GM12892 (cell line): ENCODE results near the gene CYB5B.

Source experiments
- POLR2A ChIP-seq: IDR thresholded peaks from 2 replicates; pipeline ENCODE4 v1.6.1; 2011; ENCODE audit warnings: low read depth, low read length, control low read depth
- POLR2AphosphoS5 ChIP-seq: IDR thresholded peaks from 2 replicates; pipeline ENCODE4 v1.6.1; 2011; ENCODE audit warnings: low read depth, low read length, control low read depth

DNA sequence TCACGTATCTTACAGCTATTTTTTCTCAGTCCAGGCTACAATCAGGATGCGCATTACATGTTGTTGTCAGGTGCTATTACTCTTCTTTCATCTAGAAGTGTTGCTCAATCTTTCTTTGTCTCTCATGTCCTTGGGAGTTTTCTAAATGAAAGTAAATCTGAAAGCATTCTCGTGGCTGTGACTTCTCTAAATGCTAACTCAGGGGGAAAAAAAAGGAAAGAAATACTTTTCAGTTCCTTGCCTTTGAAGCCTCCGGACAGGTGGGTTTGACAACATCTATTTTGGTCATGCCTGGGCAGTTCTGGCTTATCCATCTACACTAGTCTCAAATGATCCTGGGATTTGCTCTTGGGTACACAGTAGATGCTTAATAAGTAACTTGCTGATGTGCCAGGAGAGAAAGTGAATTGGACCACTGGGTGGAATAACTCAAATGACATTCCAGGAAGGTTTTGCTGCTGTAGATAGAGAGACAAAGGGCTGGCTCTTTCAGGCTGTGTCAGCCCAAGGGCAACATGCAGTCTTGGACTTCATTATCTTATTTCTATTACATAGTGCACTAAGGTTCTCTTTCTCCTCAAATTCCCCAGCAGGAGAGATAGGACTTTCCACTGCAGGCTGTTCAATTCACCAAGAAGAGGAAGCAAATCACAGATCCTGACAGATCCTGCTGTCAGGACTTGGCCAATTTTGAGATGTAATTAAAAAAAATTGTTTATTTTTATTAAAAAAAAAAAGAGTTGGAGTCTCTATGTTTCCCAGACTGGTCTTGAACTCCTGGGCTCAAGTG lies 77.7 kb downstream of the CYB5B start:
- no peak for TF ChIP-seq POLR2A
- no peak for TF ChIP-seq POLR2AphosphoS5
